Measurements from ENCODE around the gene MYDGF.

GRCh38 chr19:4653793-4654436, 16.2 kb downstream of the MYDGF start:
- TF ChIP-seq CTCF (IDR thresholded peaks at IDR 0.05) (no peak), ZFX (IDR thresholded peaks at IDR 0.05; ENCODE audit: borderline replicate concordance) (no peak)

Data from 22Rv1 (cell line).